Mucosa of descending colon (tissue), 3 donors: Measurements from ENCODE around the gene DEFB129. TPM values are rescaled to one million over a fixed set of nuclear protein-coding genes. Genes with fewer than 3 reads are reported as not detected.

Experiments
- ATAC-seq: fragments of 200-7000 bp; cut with Tn5 transposase; one replicate; pipeline ENCODE4 v1.9.1; 2020; ENCODE audit warnings: mild to moderate bottlenecking, moderate library complexity
- DNase-seq, 3 donors: peaks; one replicate each; pipeline ENCODE4 v3.0.0-alpha.2; 2020
- H3K36me3 ChIP-seq: fragments of 200-600 bp; one replicate; pipeline ENCODE4 v1.8.0; 2021; ENCODE audit warnings: low read depth, mild to moderate bottlenecking
- H3K4me1 ChIP-seq: fragments of 200-600 bp; one replicate; pipeline ENCODE4 v1.8.0; 2021; ENCODE audit warnings: low read depth, mild to moderate bottlenecking
- H3K4me3 ChIP-seq: fragments of 200-600 bp; one replicate; pipeline ENCODE4 v1.8.0; 2021; ENCODE audit warnings: mild to moderate bottlenecking
- H3K9me3 ChIP-seq: fragments of 200-600 bp; one replicate; pipeline ENCODE4 v1.8.0; 2021; ENCODE audit warnings: mild to moderate bottlenecking
- CTCF ChIP-seq: fragments of 200-600 bp; IDR thresholded peaks from one replicate; pipeline ENCODE4 v1.8.0; 2022; ENCODE audit warnings: antibody characterized with exemption, mild to moderate bottlenecking
- intact Hi-C, 2 donors: fragments of 100-400 bp; cut with DNase I in 1 of 2; cut with micrococcal nuclease in 1 of 2; formaldehyde crosslinking; loops; one replicate each; pipeline versions ENCODE4 v1.11.0 to v1.11.1; 2022; cut with DNase I, micrococcal nuclease
- total RNA-seq, 3 donors: library from RNA; stranded (reverse); fragmentation: NEBNext Ultra II Directional in 2 of 3; extraction: Animal tissue kit (Norgen Biotek cat#: 25700) in 2 of 3; gene quantifications; one replicate each; pipeline versions ENCODE4 v1.2.1 to v1.2.4, GENCODE V29; 2021 to 2023
- donor health status: DM: no; HTN: no; CAD: no; lungs with moderate emphysema.
- donor health status: DM: no; HTN: no; CAD: no.
- donor health status: DM: no; HTN: yes; CAD: no.

DEFB129 gene
- total RNA-seq, 3 donors from 2014 or later: not detected

GRCh38 chr20:266596-267562, 39.8 kb downstream of the DEFB129 start:
- DNase-seq (peak; percentile 85 to 92 (median 88)), ATAC-seq (peak; percentile 99)
- no peaks in the 10 kb centered on the region for H3K9me3 ChIP-seq
- peak; percentile 96 for TF ChIP-seq CTCF
- H3K4me3 ChIP-seq: no peak overlapping the region
- intact Hi-C loops: no loop called here
- H3K36me3 ChIP-seq: no peaks in the 10 kb centered on the region
- H3K4me1 ChIP-seq: no peaks in the 10 kb centered on the region

GRCh38 chr20:270517-270916, 43.5 kb downstream of the DEFB129 start:
- no peaks in the 10 kb centered on the region for H3K9me3 ChIP-seq
- no peak overlapping the region for H3K4me3 ChIP-seq
- intact Hi-C loops: no loop called here
- TF ChIP-seq CTCF: no peak
- ATAC-seq (no peak), DNase-seq (no peak)
- H3K4me1 ChIP-seq: no peaks in the 10 kb centered on the region
- no peaks in the 10 kb centered on the region for H3K36me3 ChIP-seq

- intact Hi-C loops: no loop called here
- Histone ChIP-seq H3K4me3 (no peak overlapping the region), H3K9me3 (no peaks in the 10 kb centered on the region), H3K36me3 (no peaks in the 10 kb centered on the region), H3K4me1 (no peaks in the 10 kb centered on the region)
- no peak for TF ChIP-seq CTCF
- DNase-seq (no peak), ATAC-seq (no peak)
Measured at GRCh38 chr20:271069-271468, 44.0 kb downstream of the DEFB129 start.

GRCh38 chr20:271528-271927, 44.5 kb downstream of the DEFB129 start:
- no peak for TF ChIP-seq CTCF
- ATAC-seq: no peak
- intact Hi-C loops: no loop called here
- Histone ChIP-seq H3K9me3 (no peaks in the 10 kb centered on the region), H3K4me3 (no peak overlapping the region), H3K36me3 (no peaks in the 10 kb centered on the region), H3K4me1 (no peaks in the 10 kb centered on the region)
- DNase-seq: no peak

GRCh38 chr20:272718-273117, 45.7 kb downstream of the DEFB129 start:
- DNase-seq (no peak), ATAC-seq (no peak)
- Histone ChIP-seq H3K9me3 (no peaks in the 10 kb centered on the region), H3K4me3 (no peak overlapping the region), H3K4me1 (no peaks in the 10 kb centered on the region), H3K36me3 (no peaks in the 10 kb centered on the region)
- intact Hi-C loops: no loop called here
- no peak for TF ChIP-seq CTCF
